MM.1S (cell line): Measurements from ENCODE around the gene SETDB1.

Source experiments
- DNase-seq: peaks from one replicate; pipeline ENCODE4 v3.0.0-alpha.2; 2015
- H2AFZ ChIP-seq: fragments of 300-600 bp; sonication (generic); 2 replicates; pipeline ENCODE4 v1.6.0; 2016; ENCODE audit warnings: antibody characterized with exemption, low read length
- H3F3A ChIP-seq: fragments of 300-600 bp; sonication (generic); 2 replicates; pipeline ENCODE4 v1.6.1; 2016; ENCODE audit warnings: mild to moderate bottlenecking, antibody characterized with exemption, low read length, moderate library complexity, mixed read lengths; ENCODE audit not compliant: insufficient read depth
- H3K27ac ChIP-seq: fragments of 300-600 bp; sonication (generic); 2 replicates; pipeline ENCODE4 v1.5.1; 2016; ENCODE audit warnings: mild to moderate bottlenecking, low read length
- H3K27me3 ChIP-seq: fragments of 300-600 bp; sonication (generic); replicated peaks from 2 replicates; pipeline ENCODE4 v1.6.0; 2016; ENCODE audit warnings: low read length; ENCODE audit not compliant: insufficient read depth
- H3K36me3 ChIP-seq: fragments of 300-600 bp; sonication (generic); replicated peaks from 2 replicates; pipeline ENCODE4 v1.6.1; 2016; ENCODE audit warnings: mild to moderate bottlenecking, low read length, mixed read lengths; ENCODE audit not compliant: insufficient read depth
- H3K4me1 ChIP-seq: fragments of 300-600 bp; sonication (generic); 2 replicates; pipeline ENCODE4 v1.6.1; 2016; ENCODE audit warnings: low read length, mixed read lengths
- H3K4me2 ChIP-seq: fragments of 300-600 bp; sonication (generic); 2 replicates; pipeline ENCODE4 v1.6.0; 2016; ENCODE audit warnings: low read depth, low read length
- H3K4me3 ChIP-seq: fragments of 300-600 bp; sonication (generic); 2 replicates; pipeline ENCODE4 v1.5.1; 2016; ENCODE audit warnings: low read length, mixed read lengths
- H3K79me2 ChIP-seq: fragments of 300-600 bp; sonication (generic); 2 replicates; pipeline ENCODE4 v1.6.1; 2016; ENCODE audit warnings: mixed run types, low read length, mixed read lengths
- H3K9ac ChIP-seq: fragments of 300-600 bp; sonication (generic); 2 replicates; pipeline ENCODE4 v1.6.1; 2016; ENCODE audit warnings: low read length, mixed read lengths
- H3K9me2 ChIP-seq: fragments of 300-600 bp; sonication (generic); replicated peaks from 2 replicates; pipeline ENCODE4 v1.6.1; 2016; ENCODE audit warnings: mild to moderate bottlenecking, low read length, mixed read lengths; ENCODE audit not compliant: insufficient read depth
- H3K9me3 ChIP-seq: fragments of 300-600 bp; sonication (generic); replicated peaks from 2 replicates; pipeline ENCODE4 v1.6.1; 2016; ENCODE audit warnings: mild to moderate bottlenecking, low read length, mixed read lengths; ENCODE audit not compliant: insufficient read depth
- H4K20me1 ChIP-seq: fragments of 300-600 bp; sonication (generic); 2 replicates; pipeline ENCODE4 v1.6.1; 2016; ENCODE audit warnings: mild to moderate bottlenecking, low read length, moderate library complexity, mixed read lengths; ENCODE audit not compliant: insufficient read depth
- EZH2 ChIP-seq: fragments of 300-600 bp; sonication (generic); optimal IDR thresholded peaks from 2 replicates; pipeline ENCODE3; 2017; ENCODE audit warnings: low read depth, mild to moderate bottlenecking, antibody characterized with exemption, low read length, mixed read lengths
- EZH2phosphoT487 ChIP-seq: fragments of 300-600 bp; sonication (generic); IDR thresholded peaks from 2 replicates; pipeline ENCODE4 v1.6.1; 2018; ENCODE audit warnings: antibody characterized with exemption, low read length
- TF ChIP-seq, protein P1 (sequence below): fragments of 300-600 bp; sonication (generic); IDR thresholded peaks from 2 replicates; pipeline ENCODE4 v1.5.1; 2016; ENCODE audit warnings: antibody characterized with exemption, low read length, mixed read lengths

The SETDB1 gene

GRCh38 chr1:150997126-150997872 is 71.1 kb downstream of the SETDB1 start:
- H3K4me2 ChIP-seq, result no peak overlapping the region
- DNase-seq, result no peak
- H3K9ac ChIP-seq, result no peak overlapping the region

DNA sequence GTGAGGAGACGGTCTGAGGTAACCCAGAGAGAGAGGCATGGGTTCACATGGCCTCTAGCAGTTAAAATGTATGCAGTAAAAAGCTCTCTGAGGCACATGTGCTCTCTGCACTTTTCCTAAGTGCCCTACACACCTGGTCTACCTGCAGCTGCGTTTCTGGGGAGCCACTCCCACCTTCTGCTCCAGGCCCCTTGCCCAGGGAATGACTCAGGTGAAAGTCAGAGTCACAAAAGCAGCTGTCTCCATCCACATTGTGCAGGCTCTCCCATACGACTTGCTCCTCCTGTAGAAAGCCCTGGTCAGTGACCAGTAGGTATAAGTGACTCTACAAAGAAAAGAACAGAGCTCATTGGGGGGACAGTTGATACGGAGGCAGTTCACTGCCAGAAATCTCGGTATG is 71.8 kb downstream of the SETDB1 start:
- no peaks in the 10 kb centered on the region for H3F3A ChIP-seq
- H3K4me3 ChIP-seq, result no peak overlapping the region
- no peaks in the 10 kb centered on the region for H3K36me3 ChIP-seq
- no peaks in the 10 kb centered on the region for H3K9me2 ChIP-seq
- H2AFZ ChIP-seq, result no peak overlapping the region
- no peak overlapping the region for H3K27ac ChIP-seq
- H3K4me1 ChIP-seq, result peaks cover 5% of the 10 kb centered on the region
- no peaks in the 10 kb centered on the region for H3K27me3 ChIP-seq
- H3K9ac ChIP-seq, result no peak overlapping the region
- TF ChIP-seq EZH2, result no peak
- TF ChIP-seq, protein P1, sequence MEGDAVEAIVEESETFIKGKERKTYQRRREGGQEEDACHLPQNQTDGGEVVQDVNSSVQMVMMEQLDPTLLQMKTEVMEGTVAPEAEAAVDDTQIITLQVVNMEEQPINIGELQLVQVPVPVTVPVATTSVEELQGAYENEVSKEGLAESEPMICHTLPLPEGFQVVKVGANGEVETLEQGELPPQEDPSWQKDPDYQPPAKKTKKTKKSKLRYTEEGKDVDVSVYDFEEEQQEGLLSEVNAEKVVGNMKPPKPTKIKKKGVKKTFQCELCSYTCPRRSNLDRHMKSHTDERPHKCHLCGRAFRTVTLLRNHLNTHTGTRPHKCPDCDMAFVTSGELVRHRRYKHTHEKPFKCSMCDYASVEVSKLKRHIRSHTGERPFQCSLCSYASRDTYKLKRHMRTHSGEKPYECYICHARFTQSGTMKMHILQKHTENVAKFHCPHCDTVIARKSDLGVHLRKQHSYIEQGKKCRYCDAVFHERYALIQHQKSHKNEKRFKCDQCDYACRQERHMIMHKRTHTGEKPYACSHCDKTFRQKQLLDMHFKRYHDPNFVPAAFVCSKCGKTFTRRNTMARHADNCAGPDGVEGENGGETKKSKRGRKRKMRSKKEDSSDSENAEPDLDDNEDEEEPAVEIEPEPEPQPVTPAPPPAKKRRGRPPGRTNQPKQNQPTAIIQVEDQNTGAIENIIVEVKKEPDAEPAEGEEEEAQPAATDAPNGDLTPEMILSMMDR, result no peak
- no peak for TF ChIP-seq EZH2phosphoT487
- no peak overlapping the region for H3K4me2 ChIP-seq
- no peaks in the 10 kb centered on the region for H4K20me1 ChIP-seq
- no peaks in the 10 kb centered on the region for H3K79me2 ChIP-seq
- DNase-seq, result no peak
- no peaks in the 10 kb centered on the region for H3K9me3 ChIP-seq

More at GRCh38 chr1:150997126-150997872, 71.1 kb downstream of the SETDB1 start:
- Histone ChIP-seq H3K9me3 (no peaks in the 10 kb centered on the region), H2AFZ (no peak overlapping the region), H4K20me1 (no peaks in the 10 kb centered on the region), H3F3A (no peaks in the 10 kb centered on the region), H3K4me1 (peaks cover 5% of the 10 kb centered on the region), H3K79me2 (no peaks in the 10 kb centered on the region), H3K27ac (no peak overlapping the region), H3K36me3 (no peaks in the 10 kb centered on the region), H3K27me3 (no peaks in the 10 kb centered on the region), H3K9me2 (no peaks in the 10 kb centered on the region), H3K4me3 (no peak overlapping the region)
- no peak for TF ChIP-seq EZH2
- TF ChIP-seq EZH2phosphoT487, result no peak
- TF ChIP-seq, protein P1, result no peak

GRCh38 chr1:150999051-150999674 is 73.0 kb downstream of the SETDB1 start:
- Histone ChIP-seq H3K9me3 (no peaks in the 10 kb centered on the region), H3K9me2 (no peaks in the 10 kb centered on the region), H3K9ac (no peak overlapping the region), H3K27ac (no peak overlapping the region), H3K4me3 (no peak overlapping the region), H3K79me2 (no peaks in the 10 kb centered on the region), H3K36me3 (no peaks in the 10 kb centered on the region), H3F3A (no peaks in the 10 kb centered on the region), H3K4me2 (no peak overlapping the region), H4K20me1 (no peaks in the 10 kb centered on the region), H2AFZ (no peak overlapping the region), H3K27me3 (no peaks in the 10 kb centered on the region), H3K4me1 (peaks cover 8% of the 10 kb centered on the region)
- TF ChIP-seq EZH2 (no peak), EZH2phosphoT487 (no peak)
- TF ChIP-seq, protein P1, result no peak
- DNase-seq, result no peak
